ENCODE results near the gene NETO2.
"Not testable (repeated sequence)": the region's sequence is repeated elsewhere in the genome, so short reads cannot be mapped to it uniquely, and the experiment has no call there.

The NETO2 gene

DNA sequence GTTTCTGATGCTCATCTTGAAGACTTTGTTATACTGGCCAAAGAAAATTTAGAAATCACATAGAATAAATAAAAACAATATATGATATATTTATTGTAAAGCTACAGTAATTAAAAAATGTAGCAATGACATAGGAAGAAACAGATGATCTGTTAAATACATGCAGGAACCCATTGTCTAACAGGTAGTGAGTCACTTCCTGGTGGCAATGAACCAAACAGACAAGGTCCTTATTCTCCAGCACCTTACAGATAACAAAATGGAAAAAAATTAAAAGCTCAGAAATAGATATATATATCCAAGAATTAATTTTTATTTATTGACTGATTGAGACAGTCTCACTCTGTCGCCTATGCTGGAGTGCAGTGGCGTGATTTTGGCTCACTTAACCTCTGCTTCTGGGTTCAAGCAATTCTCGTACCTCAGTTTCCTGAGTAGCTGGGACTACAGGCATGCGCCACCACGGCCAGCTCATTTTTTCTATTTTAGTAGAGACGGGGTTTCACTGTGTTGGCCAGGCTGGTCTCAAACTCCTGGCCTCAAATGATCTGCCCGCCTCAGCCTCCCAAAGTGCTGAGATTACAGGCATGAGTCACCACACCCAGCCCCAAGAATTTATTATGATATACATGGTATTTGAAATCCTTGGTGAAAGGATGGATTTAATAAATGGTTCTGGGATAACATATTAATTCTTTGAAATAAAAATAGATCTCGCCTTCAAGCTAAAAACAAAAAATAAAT is 7.5 kb downstream of the NETO2 start:
- peak; percentile 31 for DNase-seq (ENCODE audit: low spot score)

DNA sequence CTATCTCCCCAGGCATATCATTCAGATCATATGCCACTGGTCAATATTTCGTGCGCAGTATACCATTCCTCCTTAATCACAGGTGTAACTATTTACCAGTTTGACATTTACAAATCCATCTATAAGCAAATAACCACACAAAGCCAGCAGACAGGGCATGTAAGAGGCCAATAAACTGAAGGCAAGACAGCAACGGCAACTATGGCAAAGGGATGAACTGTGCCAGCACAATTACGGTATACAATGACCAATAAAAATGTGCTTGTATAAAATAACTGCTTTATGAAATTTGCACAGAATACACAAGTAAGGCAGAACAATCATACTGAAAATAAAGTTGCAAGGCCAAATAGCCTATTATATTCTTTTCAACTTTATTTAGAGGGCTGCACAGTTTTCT is 9.2 kb downstream of the NETO2 start:
- DNase-seq (ENCODE audit: low spot score) = no peak

DNA sequence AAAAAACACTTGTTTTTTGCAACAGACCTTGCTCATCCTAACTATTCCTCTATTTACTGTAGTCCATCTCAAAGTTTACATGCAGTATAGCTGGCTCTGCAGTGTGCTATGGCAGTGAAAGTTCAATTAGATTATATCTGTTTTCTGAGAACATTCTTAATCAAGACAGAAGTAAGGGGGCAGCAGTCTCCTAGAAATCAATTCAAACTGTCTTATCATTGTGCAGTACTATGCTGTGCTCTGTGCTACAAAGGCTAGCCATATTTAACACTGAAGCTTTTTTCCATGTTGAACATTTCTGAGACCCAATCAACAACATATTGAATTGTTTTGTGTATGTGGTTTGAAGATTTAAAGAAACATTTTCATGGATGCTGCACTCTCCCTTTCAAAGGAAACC is 11.4 kb downstream of the NETO2 start:
- DNase-seq (ENCODE audit: low spot score) = no peak

DNA sequence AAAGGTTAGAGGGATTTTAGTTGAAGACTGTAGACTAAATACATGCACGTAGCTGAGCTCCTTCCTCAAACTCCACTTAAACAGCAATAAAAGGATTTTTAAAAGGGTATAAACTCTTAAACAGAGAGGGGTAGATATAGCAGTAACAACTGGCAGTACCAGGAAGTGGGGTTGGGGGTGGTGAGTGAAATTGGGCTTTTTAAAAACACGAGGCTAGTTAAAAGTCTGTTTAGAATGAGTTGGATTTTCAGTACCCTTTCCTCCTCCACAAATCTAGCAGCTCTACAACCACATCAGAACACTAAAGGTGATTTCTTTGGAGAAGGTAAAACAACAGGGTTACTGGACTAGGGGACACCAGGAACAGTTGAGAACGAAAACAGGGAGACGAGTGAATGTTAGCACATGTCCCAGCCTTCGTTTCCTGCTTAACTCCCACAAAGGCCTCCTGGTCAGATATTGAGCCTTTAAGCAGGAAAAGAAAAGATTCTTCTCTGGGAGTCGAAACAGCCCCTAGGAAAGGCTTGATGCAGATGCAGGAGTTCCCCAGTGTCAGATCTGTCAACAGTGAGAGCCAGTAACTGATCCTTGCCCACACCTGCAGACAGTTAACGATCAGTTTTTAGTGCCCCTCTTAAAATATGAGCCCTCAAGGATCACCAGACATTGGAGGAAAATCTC is 13.8 kb downstream of the NETO2 start:
- DNase-seq (ENCODE audit: low spot score) = no peak

DNA sequence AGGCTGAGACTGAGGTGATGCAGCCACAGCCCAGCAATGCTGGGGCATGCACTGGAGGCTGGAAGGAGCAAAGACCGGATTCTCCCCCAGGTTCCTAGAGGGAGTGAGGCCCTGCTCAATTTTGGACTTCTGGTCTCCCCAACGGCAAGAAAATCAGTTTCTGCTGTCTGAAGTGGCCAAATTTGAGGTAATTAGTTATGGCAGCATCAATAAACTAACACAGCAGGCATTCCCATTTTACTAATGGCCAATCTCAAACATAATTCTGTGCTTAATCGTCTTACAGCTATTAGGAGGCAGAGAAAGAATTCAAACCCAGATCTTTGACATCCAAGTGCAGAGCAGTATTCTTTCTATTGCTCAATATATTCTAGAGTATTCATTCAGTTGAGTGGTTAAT is 16.2 kb downstream of the NETO2 start:
- DNase-seq (ENCODE audit: low spot score) = no peak

DNA sequence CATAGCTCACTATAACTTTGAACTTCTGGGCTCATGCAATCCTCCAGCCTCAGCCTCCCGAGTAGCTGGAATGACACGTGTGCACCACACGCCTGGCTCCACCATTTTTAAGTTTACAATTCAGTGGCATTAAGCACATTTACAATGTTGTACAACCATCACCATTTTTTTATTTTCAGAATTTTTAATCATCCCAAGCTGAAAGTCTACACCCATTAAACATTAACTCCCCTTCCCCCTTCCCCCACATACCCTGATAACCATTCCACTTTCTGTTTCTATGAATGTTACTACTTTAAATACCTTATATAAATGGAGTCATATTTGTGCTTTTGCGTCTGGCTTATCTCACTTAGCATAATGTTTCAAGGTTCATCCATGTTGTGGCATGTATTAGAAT is 18.0 kb downstream of the NETO2 start:
- DNase-seq (ENCODE audit: low spot score) = no peak

DNA sequence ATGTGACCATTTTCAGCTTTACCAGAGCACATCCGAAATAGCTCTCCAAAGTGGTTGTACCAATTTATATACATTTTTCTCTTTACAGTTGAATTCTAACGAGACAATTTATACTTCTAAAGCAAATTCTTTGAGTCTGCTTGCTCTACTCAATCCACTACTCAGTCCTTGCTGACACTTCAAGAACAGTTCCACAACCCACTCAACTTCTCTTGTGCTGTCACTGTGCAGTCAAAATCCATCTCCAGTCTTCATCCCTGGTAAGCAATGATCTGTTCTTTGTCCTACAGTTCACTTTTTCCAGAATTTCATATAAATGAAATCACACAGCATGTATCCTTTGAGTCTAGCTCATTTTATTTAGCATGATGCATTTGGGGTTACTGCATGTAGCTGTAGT is 30.6 kb downstream of the NETO2 start:
- DNase-seq (ENCODE audit: low spot score) = no peak

DNA sequence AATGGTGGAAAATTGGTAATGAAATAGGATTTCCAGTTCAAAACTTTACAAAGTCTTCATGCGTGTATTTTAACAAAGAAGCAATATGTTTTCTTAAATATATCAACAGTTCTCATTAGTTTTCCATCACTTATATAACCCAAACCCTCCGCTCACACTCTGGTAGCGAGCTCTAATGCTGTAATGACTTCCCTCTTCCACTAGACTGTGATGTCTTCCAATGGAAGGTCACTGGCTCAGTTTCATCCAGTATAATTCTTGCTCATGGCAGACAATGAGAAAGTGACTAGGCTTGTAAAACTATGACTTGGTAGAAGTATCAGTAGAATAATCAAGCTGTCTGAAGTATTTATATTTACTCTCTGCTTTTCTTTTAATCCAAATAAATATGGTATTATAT is 32.8 kb downstream of the NETO2 start:
- no peak for DNase-seq (ENCODE audit: low spot score)

DNA sequence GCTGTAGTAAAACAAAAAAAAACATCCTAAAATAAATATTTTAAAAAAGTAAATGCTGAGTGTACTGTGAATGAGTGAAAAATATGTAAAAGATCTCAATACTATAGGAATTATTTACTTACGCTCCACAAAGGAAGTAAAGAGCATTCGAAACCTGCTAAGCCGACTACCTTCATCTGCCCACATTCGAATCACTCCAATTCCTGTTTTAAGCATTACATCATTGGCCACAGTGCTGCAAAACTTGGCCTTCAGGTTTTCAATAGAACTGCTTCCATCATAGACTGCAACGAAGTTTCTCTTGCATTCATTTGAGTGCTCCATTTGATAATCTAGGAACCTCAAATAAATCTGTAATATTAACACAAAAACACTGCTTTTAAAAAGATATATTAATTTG is 34.4 kb downstream of the NETO2 start:
- no peak for DNase-seq (ENCODE audit: low spot score)

DNA sequence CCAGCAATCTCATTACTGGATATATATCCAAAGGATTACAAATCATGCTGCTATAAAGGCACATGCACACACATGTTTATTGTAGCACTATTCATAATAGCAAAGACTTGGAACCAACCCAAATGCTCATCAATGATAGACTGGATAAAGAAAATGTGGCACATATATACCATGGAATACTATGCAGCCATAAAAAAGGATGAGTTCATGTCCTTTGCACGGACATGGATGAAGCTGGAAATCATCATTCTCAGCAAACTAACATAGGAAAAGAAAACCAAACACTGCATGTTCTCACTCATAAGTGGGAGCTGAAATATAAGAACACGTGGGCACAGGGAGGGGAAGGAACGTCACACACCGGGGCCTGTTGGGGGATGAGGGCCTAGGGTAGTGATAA is 40.8 kb downstream of the NETO2 start:
- not testable (repeated sequence) for DNase-seq (ENCODE audit: low spot score)

DNA sequence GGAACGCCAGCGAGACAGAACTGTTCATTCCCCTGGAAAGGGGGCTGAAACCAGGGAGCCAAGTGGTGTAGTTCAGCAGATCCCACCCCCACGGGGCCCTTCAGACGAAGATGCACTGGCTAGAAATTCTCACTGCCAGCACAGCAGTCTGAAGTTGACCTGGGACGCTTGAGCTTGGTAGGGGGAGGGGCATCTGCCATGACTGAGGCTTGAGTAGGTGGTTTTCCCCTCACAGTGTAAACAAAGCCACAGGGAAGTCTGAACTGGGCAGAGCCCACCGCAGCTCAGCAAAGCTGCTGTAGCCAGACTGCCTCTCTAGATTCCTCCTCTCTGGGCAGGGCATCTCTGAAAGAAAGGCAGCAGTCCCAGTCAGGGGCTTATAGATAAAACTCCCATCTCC is 46.6 kb downstream of the NETO2 start:
- not testable (repeated sequence) for DNase-seq (ENCODE audit: low spot score)

DNA sequence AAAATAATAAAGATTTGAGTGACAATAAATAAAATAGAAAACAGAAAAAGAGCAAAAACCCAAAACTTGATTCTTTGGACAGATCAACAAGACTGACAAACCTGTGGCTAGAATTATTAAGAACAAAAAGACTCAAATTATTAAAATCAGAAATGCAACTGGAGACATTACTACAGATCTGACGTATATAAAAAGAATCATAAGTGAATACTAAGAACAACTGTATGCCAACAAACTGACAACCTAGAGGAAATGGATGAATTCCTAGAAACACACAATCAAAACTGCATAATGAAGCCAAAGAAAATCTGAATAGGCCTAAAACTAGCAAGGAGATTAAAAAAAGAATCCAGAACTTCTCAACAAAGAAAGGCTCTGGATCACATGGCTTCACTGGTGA is 47.4 kb downstream of the NETO2 start:
- no peak for DNase-seq (ENCODE audit: low spot score)

DNA sequence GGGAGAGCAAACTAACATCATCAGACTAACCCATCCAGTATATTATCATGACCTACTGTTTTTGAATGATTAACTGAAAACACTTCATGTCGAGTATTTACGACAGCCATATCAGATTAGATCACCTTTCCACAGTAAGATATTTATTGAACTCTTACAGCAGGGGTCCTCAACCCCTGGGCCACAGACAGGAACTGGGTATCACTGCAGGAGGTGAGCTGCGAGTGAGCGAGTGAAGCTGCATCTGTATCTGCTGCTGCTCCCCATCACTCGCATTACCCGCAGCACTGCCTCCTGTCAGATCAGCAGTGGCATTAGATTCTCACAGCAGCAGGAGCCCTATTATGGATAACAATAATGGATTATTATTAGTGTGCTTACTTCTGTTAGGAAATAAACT is 59.5 kb downstream of the NETO2 start:
- DNase-seq (ENCODE audit: low spot score) = no peak

DNA sequence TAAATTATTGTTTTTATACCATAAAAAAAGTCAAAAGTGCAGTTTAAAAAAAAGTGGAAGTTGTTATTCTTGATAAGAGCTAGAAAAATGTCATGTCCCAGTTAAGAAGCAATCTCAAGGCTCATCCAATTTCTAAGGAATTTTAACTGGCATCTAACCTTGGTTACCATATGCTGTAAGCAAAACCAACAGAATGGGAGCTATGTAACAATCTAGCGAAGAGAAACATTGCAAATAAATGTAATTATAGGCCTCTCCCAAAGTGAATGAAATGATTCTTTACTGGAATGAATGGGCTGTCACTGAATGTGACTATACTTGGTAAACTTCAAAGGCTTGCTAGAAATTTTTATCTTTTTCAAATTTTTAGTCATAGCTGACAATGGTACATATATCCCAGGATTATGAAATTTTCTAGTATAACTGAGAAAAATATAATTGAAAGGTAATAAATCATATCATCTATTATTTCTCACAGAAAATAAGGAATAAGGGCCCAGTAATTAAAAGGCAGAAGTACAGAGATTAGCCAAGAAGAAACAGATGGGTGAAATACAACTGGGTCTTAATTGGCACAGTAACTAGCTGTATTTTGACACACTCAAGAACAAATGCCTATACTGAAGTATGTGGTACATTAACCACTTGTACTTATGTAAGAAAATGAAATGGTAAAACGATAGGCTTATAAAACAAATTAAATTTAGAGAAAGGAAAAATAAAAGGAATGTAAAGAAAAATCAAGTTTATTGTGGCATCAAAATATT is 61.5 kb downstream of the NETO2 start:
- DNase-seq (ENCODE audit: low spot score) = no peak

DNA sequence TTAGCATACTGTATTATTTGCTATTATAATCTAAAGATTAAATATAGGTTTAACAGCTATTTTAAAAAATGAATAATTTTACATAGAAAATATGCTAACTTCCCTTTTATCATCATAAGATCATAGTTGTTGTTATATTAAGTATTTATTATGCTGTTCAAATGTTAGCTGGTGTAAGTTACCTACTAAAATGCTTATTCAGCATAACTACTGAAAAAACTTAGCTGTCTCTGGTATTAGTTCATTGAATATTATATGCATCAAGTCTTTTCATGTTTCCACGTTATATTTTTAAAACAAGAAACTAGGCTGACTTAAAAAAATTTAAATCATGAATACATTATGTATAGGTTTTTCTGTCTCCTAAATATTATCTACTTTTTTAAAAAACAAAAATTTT is 62.6 kb downstream of the NETO2 start:
- no peak for DNase-seq (ENCODE audit: low spot score)

DNA sequence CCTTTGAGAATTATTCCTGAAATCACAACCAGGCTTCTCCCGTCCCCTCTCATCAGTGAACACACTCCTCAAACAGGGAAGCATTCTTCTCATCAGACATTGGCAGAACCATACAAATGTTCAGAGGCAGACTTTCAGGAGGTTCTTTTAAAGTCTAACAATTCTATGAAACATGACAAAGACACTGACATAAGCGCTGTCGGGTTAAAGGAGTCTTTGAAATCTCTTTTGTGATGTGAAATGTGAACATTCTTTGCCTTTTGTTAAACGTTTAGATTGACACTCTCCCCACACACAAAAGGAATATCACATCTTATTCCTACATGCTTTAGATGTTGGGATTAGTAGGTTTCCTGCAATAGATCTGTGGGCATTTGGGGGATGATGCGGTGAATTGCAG is 63.9 kb downstream of the NETO2 start:
- DNase-seq (ENCODE audit: low spot score) = no peak

DNA sequence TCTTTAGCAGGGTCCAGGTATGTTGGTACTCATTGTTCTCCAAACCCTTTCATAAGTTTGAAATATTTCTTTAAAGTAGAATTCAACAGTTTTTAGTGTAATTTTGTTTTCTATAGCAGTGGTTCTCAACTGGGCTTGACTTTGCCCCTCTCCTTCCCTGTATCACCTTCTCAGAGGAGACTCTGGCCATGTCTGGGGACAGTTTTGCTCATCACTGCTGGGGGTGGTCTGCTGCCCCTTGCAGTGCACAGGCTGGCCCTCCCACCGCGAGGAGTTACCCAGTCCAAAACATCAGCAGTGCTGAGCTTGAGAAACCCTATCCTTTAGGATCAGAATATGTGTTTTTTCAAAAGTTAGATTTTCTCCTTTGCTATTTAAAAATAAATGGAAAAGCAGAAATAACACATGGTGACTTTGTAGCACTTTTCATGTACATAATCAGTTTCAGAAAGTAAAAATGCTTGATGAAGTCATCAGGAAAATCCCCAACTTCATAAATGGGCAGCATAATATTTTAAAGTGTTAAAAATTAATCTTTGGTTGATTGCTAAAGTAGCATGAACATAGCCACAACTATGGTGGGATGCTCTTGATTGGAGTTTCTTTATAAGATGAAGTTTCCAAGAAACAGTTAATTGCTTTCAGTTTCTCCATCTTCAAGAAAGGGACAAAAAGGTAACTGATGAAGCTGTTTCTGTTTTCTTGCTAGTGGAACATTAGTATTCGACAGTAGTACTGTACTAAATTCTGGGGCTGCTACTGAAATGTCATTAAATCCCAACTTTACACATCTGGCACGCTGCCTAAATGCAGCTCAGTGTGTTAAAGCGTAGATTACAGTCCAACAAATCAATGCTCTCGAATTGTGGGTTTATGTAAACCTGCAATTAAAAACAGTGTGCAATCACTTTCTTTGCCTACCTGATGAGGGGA is 70.3 kb downstream of the NETO2 start:
- no peak for DNase-seq (ENCODE audit: low spot score)

DNA sequence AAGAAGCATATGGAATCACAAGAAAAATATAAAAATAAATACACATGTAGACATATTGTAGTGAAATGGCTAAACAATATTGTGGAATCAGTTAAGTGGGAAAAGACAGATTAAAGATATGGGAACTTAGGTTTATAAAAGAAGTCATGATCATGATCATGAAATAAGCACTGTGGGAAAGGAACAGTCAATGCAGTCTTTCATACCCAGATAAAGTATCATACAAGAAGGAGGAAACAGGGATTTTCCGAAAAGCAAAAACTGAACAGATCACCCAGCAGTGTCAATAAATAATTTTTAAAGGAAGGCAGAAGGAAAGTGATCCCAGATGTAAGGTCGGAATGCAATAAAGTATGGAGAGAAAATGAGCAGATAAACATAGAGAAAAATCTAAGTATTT is 71.6 kb downstream of the NETO2 start:
- DNase-seq (ENCODE audit: low spot score) = no peak

DNA sequence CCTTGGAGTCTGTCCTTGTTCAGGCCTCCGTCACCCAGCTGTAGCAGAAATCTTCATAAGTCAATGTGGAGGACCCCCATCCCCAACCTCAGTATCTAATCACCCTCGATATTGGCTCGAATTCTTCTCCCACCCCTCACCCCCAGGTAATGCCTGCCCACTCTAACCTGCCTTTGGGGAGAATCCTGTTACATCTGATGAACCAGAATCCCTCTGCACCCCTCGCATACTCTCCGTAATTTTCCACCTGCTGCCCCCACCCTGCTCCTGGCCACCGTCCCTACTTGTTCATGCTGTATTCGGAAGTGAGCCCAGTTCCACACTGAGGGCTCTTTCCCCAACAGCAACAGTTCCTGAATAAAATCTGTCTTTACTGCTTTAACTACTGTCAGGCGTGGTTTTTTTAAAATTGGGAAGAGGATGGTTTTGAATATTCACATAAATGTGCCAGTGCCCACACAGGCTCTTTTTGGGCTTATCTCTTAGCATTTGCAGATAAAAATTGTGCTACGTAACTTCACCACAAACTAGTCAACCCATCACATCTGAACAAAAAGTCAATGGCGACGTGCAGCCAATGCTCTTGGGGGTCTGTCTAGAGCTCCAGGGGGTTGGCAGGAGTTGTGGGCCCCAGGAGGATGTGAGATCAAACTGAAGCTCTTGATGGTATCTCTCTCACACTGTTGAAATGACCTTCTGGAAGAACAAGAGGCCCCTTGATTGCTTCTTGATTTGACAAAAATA is 73.7 kb downstream of the NETO2 start:
- no peak for DNase-seq (ENCODE audit: low spot score)

DNA sequence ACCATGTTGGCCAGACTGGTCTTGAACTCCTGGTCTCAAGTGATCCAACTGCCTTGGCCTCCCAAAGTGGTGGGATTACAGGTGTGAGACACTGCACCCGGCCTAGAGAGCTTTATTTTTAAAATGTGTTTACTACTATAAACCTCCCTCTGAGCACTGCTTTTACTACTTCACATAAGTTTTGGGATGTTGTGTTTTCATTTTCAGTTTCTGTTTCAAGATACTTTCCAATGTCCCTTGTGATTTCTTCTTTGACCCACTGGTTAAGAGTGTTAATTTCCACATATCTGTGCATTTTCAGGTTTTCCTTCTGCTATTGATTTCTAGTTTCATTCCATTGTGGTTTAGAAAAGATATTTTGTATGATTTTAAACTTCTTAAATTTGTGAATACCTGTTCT is 74.4 kb downstream of the NETO2 start:
- DNase-seq (ENCODE audit: low spot score) = no peak

DNA sequence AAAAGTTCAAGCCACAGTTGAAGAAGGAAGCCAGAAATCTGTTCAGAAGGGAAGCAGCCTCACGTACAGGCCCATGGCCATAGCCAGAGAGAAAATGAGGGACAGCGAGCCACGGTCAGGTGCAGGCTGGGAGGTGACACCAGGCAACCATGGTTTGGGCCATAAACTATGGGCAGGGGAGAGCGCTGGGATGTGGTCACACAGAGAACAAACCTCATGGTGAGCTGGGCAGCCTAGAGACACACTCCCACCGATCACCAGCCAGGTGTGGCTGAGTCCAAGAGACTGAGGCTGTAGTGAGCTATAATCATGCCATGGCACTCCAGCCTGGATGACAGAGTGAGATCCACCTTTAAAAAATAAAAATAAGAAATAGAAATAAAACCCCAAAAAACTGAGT is 76.5 kb downstream of the NETO2 start:
- DNase-seq (ENCODE audit: low spot score) = no peak
